ENCODE results near the gene SRCAP.
A peak's percentile ranks its signal among the peaks of the same experiment; 100 is the strongest.

The SRCAP gene

GRCh38 chr16:30736995-30737793, 38.2 kb downstream of the SRCAP start:
- no peak for DNase-seq (ENCODE audit: low read depth)

- no peak for DNase-seq (ENCODE audit: low read depth)
These were observed 39.0 kb downstream of the SRCAP start for GRCh38 chr16:30737794-30738648.

- no peak for DNase-seq (ENCODE audit: low read depth)
These were observed 40.3 kb downstream of the SRCAP start for GRCh38 chr16:30738984-30739951.

- no peak for DNase-seq (ENCODE audit: low read depth)
These were observed 41.6 kb downstream of the SRCAP start for GRCh38 chr16:30740364-30741251.

GRCh38 chr16:30741461-30741914, 42.5 kb downstream of the SRCAP start:
- no peak for DNase-seq (ENCODE audit: low read depth)

- no peak for DNase-seq (ENCODE audit: low read depth)
These were observed 44.7 kb downstream of the SRCAP start for GRCh38 chr16:30743716-30744115.

- no peak for DNase-seq (ENCODE audit: low read depth)
These were observed 45.2 kb downstream of the SRCAP start for GRCh38 chr16:30744183-30744582.

GRCh38 chr16:30745082-30745481, 46.1 kb downstream of the SRCAP start:
- no peak for DNase-seq (ENCODE audit: low read depth)

GRCh38 chr16:30746638-30747175, 47.7 kb downstream of the SRCAP start:
- DNase-seq (ENCODE audit: low read depth): no peak

- DNase-seq (ENCODE audit: low read depth): no peak
These were observed 48.4 kb downstream of the SRCAP start for GRCh38 chr16:30747331-30747730.

GRCh38 chr16:30747799-30748633, 49.0 kb downstream of the SRCAP start, which contains the start of gene PHKG2:
Gene PHKG2 (plus strand): TSS chr16:30748425. CDS start chr16:30748821, 396 bp downstream.
- peak; percentile 90 for DNase-seq (ENCODE audit: low read depth)

GRCh38 chr16:30748634-30749445, 49.9 kb downstream of the SRCAP start:
- no peak for DNase-seq (ENCODE audit: low read depth)

- no peak for DNase-seq (ENCODE audit: low read depth)
These were observed 51.2 kb downstream of the SRCAP start for GRCh38 chr16:30750201-30750600.

- no peak for DNase-seq (ENCODE audit: low read depth)
These were observed 52.0 kb downstream of the SRCAP start for GRCh38 chr16:30750876-30751465.

GRCh38 chr16:30753596-30753995, 54.6 kb downstream of the SRCAP start:
- DNase-seq (ENCODE audit: low read depth): no peak

GRCh38 chr16:30755955-30756780, 57.2 kb downstream of the SRCAP start:
- no peak for DNase-seq (ENCODE audit: low read depth)

GRCh38 chr16:30756781-30757100, 57.8 kb downstream of the SRCAP start:
- no peak for DNase-seq (ENCODE audit: low read depth)

Measured in activated T-cell treated with anti-CD3 and anti-CD28 coated beads for 1 hour (primary cell).